ENCODE measurements around the gene MYT1.

- no peak for TF ChIP-seq REST (IDR thresholded peaks at IDR 0.05; ENCODE audit: low read depth)
- no peak for TF ChIP-seq RAD21 (IDR thresholded peaks at IDR 0.05; ENCODE audit: low read depth)
- no peak for TF ChIP-seq YY1 (IDR thresholded peaks at IDR 0.05; ENCODE audit: low read depth)
- TF ChIP-seq EP300 (IDR thresholded peaks at IDR 0.05; ENCODE audit: borderline replicate concordance): no peak
- no peak for TF ChIP-seq TCF12 (IDR thresholded peaks at IDR 0.05; ENCODE audit: low read depth)
- no peak for TF ChIP-seq CREB1 (IDR thresholded peaks at IDR 0.05; ENCODE audit: low read depth)
- TF ChIP-seq TEAD4 (IDR thresholded peaks at IDR 0.05): no peak
- TF ChIP-seq MAX (IDR thresholded peaks at IDR 0.05): no peak
Measured at GRCh38 chr20:64160526-64161355, 3.5 kb upstream of the MYT1 start.

Measured in Ishikawa (cell line).